ENCODE results near the gene CD248.

GRCh38 chr11:66281001-66281400 lies 35.8 kb downstream of the CD248 start:
- TF ChIP-seq, protein P1, sequence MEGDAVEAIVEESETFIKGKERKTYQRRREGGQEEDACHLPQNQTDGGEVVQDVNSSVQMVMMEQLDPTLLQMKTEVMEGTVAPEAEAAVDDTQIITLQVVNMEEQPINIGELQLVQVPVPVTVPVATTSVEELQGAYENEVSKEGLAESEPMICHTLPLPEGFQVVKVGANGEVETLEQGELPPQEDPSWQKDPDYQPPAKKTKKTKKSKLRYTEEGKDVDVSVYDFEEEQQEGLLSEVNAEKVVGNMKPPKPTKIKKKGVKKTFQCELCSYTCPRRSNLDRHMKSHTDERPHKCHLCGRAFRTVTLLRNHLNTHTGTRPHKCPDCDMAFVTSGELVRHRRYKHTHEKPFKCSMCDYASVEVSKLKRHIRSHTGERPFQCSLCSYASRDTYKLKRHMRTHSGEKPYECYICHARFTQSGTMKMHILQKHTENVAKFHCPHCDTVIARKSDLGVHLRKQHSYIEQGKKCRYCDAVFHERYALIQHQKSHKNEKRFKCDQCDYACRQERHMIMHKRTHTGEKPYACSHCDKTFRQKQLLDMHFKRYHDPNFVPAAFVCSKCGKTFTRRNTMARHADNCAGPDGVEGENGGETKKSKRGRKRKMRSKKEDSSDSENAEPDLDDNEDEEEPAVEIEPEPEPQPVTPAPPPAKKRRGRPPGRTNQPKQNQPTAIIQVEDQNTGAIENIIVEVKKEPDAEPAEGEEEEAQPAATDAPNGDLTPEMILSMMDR (IDR thresholded peaks at IDR 0.05) = no peak
- TF ChIP-seq POLR2A (IDR thresholded peaks at IDR 0.05) (no peak), EP300 (IDR thresholded peaks at IDR 0.05) (no peak)
